ENCODE measurements around the gene PLGRKT. TPM values are rescaled to one million over a fixed set of nuclear protein-coding genes. Genes with fewer than 3 reads are reported as not detected.

Gene PLGRKT
- total RNA-seq, 1 experiment from 2014 or later: 19.2 TPM

DNA sequence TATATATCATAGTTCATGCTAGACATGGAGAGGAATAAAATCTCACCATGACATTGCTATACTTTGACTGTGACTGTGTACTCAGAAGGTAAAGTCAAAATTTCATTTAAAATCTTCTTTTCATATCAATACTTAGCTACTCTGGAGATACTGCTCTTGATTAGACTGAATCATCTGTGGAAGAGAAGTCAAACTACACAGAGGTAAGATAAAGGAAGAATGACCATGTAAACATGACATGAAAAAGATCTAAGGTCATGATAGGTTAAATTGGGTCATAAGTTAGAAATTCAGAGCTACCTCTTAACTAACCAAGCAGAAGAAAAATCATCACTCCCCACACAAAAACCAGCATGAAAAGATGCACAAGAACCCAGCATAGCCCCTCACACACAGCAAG lies 53.3 kb downstream of the PLGRKT start:
- ChIA-PET CTCF (no interaction called here), POLR2A (no interaction called here)
- Mint-ChIP-seq H3K27me3 (ENCODE audit: low read depth) (no peaks in the 10 kb centered on the region; the same call in 1 of the 2 replicates), H3K9me3 (peaks cover 4% of the 10 kb centered on the region; the same call in 1 of the 2 replicates), H3K27ac (no peak overlapping the region), H3K36me3 (no peaks in the 10 kb centered on the region), H3K4me3 (no peak overlapping the region), H3K4me1 (peaks cover 6% of the 10 kb centered on the region)
- DNase-seq (ENCODE audit: low spot score) (no peak), ATAC-seq (no peak)
- no peak for TF ChIP-seq ETV6 (CRISPR knock-in tag; IDR thresholded peaks at IDR 0.05)
- no peak for TF ChIP-seq CBFB (CRISPR knock-in tag; IDR thresholded peaks at IDR 0.05; ENCODE audit: low read depth)

DNA sequence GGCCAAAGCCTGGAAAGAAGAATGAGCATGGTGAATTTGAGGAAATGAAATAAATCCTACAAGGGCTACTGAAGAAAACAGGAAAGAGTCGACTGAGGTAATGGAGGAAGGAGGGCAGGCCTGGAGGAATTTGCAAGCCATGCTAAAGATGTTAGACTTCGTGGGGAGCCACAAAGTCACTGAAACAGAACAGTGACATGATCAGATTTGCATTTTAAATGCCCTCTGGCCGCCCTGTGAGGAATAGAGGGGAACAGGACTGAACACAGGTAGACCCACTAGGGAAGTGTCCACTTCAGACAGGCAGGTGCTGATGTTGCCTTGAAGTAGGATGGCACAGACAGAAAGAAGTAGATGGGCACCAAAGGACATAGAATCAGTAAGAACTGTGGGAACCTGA lies 55.2 kb downstream of the PLGRKT start:
- H3K4me1 Mint-ChIP-seq: peaks cover 6% of the 10 kb centered on the region
- TF ChIP-seq, protein P1, sequence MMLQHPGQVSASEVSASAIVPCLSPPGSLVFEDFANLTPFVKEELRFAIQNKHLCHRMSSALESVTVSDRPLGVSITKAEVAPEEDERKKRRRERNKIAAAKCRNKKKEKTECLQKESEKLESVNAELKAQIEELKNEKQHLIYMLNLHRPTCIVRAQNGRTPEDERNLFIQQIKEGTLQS (CRISPR knock-in tag; conservative IDR thresholded peaks at IDR 0.05): no peak
- TF ChIP-seq NR1H2 (CRISPR knock-in tag; IDR thresholded peaks at IDR 0.05) (no peak), NFYB (CRISPR knock-in tag; conservative IDR thresholded peaks at IDR 0.05; ENCODE audit: low read depth) (no peak), ETV6 (CRISPR knock-in tag; IDR thresholded peaks at IDR 0.05) (no peak), SP1 (CRISPR knock-in tag; conservative IDR thresholded peaks at IDR 0.05) (no peak), NFATC4 (CRISPR knock-in tag; IDR thresholded peaks at IDR 0.05) (no peak), ZNF416 (CRISPR knock-in tag; IDR thresholded peaks at IDR 0.05) (no peak), CREM (CRISPR knock-in tag; IDR thresholded peaks at IDR 0.05) (no peak), RELA (CRISPR knock-in tag; IDR thresholded peaks at IDR 0.05; ENCODE audit: borderline replicate concordance) (no peak), GRHL2 (CRISPR knock-in tag; IDR thresholded peaks at IDR 0.05; ENCODE audit: insufficient replicate concordance, severe bottlenecking) (no peak), ZNF263 (CRISPR knock-in tag; IDR thresholded peaks at IDR 0.05; ENCODE audit: low read depth) (no peak), TCF7 (CRISPR knock-in tag; IDR thresholded peaks at IDR 0.05; ENCODE audit: low read depth) (no peak), GTF2I (CRISPR knock-in tag; conservative IDR thresholded peaks at IDR 0.05) (no peak)
- TF ChIP-seq, protein P2, sequence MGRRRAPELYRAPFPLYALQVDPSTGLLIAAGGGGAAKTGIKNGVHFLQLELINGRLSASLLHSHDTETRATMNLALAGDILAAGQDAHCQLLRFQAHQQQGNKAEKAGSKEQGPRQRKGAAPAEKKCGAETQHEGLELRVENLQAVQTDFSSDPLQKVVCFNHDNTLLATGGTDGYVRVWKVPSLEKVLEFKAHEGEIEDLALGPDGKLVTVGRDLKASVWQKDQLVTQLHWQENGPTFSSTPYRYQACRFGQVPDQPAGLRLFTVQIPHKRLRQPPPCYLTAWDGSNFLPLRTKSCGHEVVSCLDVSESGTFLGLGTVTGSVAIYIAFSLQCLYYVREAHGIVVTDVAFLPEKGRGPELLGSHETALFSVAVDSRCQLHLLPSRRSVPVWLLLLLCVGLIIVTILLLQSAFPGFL (CRISPR knock-in tag; IDR thresholded peaks at IDR 0.05; ENCODE audit: borderline replicate concordance): no peak
- TF ChIP-seq, protein P3, sequence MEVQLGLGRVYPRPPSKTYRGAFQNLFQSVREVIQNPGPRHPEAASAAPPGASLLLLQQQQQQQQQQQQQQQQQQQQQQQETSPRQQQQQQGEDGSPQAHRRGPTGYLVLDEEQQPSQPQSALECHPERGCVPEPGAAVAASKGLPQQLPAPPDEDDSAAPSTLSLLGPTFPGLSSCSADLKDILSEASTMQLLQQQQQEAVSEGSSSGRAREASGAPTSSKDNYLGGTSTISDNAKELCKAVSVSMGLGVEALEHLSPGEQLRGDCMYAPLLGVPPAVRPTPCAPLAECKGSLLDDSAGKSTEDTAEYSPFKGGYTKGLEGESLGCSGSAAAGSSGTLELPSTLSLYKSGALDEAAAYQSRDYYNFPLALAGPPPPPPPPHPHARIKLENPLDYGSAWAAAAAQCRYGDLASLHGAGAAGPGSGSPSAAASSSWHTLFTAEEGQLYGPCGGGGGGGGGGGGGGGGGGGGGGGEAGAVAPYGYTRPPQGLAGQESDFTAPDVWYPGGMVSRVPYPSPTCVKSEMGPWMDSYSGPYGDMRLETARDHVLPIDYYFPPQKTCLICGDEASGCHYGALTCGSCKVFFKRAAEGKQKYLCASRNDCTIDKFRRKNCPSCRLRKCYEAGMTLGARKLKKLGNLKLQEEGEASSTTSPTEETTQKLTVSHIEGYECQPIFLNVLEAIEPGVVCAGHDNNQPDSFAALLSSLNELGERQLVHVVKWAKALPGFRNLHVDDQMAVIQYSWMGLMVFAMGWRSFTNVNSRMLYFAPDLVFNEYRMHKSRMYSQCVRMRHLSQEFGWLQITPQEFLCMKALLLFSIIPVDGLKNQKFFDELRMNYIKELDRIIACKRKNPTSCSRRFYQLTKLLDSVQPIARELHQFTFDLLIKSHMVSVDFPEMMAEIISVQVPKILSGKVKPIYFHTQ (CRISPR knock-in tag; IDR thresholded peaks at IDR 0.05): no peak
- TF ChIP-seq, protein P4, sequence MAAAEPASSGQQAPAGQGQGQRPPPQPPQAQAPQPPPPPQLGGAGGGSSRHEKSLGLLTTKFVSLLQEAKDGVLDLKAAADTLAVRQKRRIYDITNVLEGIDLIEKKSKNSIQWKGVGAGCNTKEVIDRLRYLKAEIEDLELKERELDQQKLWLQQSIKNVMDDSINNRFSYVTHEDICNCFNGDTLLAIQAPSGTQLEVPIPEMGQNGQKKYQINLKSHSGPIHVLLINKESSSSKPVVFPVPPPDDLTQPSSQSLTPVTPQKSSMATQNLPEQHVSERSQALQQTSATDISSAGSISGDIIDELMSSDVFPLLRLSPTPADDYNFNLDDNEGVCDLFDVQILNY (CRISPR knock-in tag; IDR thresholded peaks at IDR 0.05): no peak
- TF ChIP-seq, protein P5, sequence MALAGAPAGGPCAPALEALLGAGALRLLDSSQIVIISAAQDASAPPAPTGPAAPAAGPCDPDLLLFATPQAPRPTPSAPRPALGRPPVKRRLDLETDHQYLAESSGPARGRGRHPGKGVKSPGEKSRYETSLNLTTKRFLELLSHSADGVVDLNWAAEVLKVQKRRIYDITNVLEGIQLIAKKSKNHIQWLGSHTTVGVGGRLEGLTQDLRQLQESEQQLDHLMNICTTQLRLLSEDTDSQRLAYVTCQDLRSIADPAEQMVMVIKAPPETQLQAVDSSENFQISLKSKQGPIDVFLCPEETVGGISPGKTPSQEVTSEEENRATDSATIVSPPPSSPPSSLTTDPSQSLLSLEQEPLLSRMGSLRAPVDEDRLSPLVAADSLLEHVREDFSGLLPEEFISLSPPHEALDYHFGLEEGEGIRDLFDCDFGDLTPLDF (CRISPR knock-in tag; IDR thresholded peaks at IDR 0.05): no peak
- TF ChIP-seq, protein P6, sequence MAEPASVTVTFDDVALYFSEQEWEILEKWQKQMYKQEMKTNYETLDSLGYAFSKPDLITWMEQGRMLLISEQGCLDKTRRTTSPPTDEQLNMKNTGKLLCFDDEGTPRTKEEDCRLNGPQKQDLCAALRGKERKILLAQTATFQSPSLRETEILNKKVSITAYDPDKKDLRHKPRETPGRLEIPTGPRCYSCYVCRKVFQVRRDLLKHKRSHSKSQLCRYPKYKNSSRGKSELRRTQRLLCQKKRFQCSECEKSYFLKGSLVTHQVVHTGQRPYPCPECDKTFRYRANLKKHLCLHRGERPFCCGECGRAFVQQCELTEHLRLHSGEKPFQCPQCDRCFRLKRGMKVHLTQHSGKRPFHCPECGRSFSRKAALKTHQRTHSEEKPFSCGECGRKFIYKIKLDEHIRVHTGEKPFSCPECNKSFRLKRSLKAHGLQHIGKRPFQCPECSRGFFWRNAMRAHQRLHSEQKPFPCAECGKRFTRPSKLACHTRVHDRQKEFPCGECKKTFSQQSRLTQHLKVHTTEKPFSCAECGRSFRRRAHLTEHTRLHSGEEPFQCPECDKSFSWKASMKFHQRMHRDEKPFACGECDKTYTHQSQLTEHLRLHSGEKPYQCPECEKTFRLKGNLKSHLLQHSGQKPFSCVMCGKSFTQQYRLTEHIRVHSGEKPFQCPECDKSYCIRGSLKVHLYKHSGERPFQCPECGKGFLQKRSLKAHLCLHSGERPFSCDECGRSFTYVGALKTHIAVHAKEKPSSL (CRISPR knock-in tag; conservative IDR thresholded peaks at IDR 0.05): no peak
- no peaks in the 10 kb centered on the region; the same call in 1 of the 2 replicates for H3K27me3 Mint-ChIP-seq (ENCODE audit: low read depth)
- ChIA-PET CTCF (no interaction called here), POLR2A (no interaction called here)
- H3K27ac Mint-ChIP-seq: no peak overlapping the region
- no peak overlapping the region for H3K4me3 Mint-ChIP-seq
- H3K36me3 Mint-ChIP-seq: no peaks in the 10 kb centered on the region
- ATAC-seq (no peak), DNase-seq (ENCODE audit: low spot score) (no peak)
- peaks cover 4% of the 10 kb centered on the region; the same call in 1 of the 2 replicates for H3K9me3 Mint-ChIP-seq
